KMS-11 (cell line): ENCODE data around the gene DIAPH2.

Source experiments
- H2AFZ ChIP-seq: fragments of 200-600 bp; sonication (generic); 2 replicates; pipeline ENCODE4 v1.6.1; 2016; ENCODE audit warnings: antibody characterized with exemption, mixed run types, low read depth
- H3K27ac ChIP-seq: fragments of 200-600 bp; sonication (generic); 2 replicates; pipeline ENCODE4 v1.6.1; 2016; ENCODE audit warnings: mild to moderate bottlenecking, mixed run types
- H3K27me3 ChIP-seq: fragments of 200-600 bp; sonication (generic); 2 replicates; pipeline ENCODE4 v1.6.1; 2017; ENCODE audit warnings: mild to moderate bottlenecking, low read depth, mixed run types, moderate library complexity; ENCODE audit not compliant: insufficient read depth
- H3K36me3 ChIP-seq: fragments of 200-600 bp; sonication (generic); 2 replicates; pipeline ENCODE4 v1.6.1; 2017; ENCODE audit warnings: mild to moderate bottlenecking, mixed run types; ENCODE audit not compliant: insufficient read depth
- H3K4me1 ChIP-seq: fragments of 200-600 bp; sonication (generic); 2 replicates; pipeline ENCODE4 v1.6.1; 2016; ENCODE audit warnings: mild to moderate bottlenecking, low read depth, mixed run types; ENCODE audit not compliant: poor library complexity, severe bottlenecking
- H3K4me2 ChIP-seq: fragments of 200-600 bp; sonication (generic); 2 replicates; pipeline ENCODE4 v1.7.0; 2016; ENCODE audit warnings: mild to moderate bottlenecking, mixed run types
- H3K4me3 ChIP-seq: fragments of 200-600 bp; sonication (generic); IDR thresholded peaks from 2 replicates; pipeline ENCODE4 v1.6.1; 2017; ENCODE audit warnings: low read depth, low read length, mixed read lengths; ENCODE audit not compliant: insufficient read depth
- H3K79me2 ChIP-seq: fragments of 200-600 bp; sonication (generic); 2 replicates; pipeline ENCODE4 v1.6.1; 2016; ENCODE audit warnings: low read depth, mixed run types; ENCODE audit not compliant: insufficient read depth
- H3K9ac ChIP-seq: fragments of 200-600 bp; sonication (generic); 2 replicates; pipeline ENCODE4 v1.6.1; 2016; ENCODE audit warnings: mild to moderate bottlenecking, mixed run types
- H4K20me1 ChIP-seq: fragments of 200-600 bp; sonication (generic); 2 replicates; pipeline ENCODE4 v1.6.1; 2016; ENCODE audit warnings: mild to moderate bottlenecking, mixed run types; ENCODE audit not compliant: insufficient read depth
- TF ChIP-seq, protein P1 (sequence below): fragments of 200-600 bp; sonication (generic); conservative IDR thresholded peaks from 2 replicates; pipeline ENCODE4 v1.6.1; 2017; ENCODE audit warnings: low read depth, mild to moderate bottlenecking, antibody characterized with exemption, low read length, moderate library complexity, mixed read lengths

DIAPH2 gene

DNA sequence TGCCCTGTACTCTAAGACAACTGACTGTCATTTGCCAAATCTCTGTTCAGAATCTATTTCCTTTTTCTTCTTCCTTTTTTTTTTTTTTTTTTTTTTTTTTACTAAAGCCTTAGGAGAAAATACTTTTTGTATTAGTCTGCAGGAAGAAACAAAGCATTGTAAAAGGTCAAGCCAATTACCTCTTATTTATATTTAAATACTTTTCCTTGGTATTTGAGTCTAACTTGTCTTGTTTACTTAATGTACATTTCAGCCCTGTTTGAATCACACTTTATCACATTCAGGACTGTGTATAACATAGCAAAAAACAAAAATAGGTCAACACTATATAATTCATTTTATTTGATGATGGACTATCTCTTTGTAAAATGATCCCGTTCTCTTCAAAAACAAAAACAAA is 461.3 kb downstream of the DIAPH2 start:
- Histone ChIP-seq H4K20me1 (no peaks in the 10 kb centered on the region), H3K4me1 (no peaks in the 10 kb centered on the region), H3K79me2 (no peaks in the 10 kb centered on the region), H3K36me3 (no peaks in the 10 kb centered on the region), H3K9ac (no peak overlapping the region), H3K4me3 (no peak overlapping the region), H3K27ac (no peak overlapping the region), H3K4me2 (no peak overlapping the region), H2AFZ (no peak overlapping the region), H3K27me3 (no peaks in the 10 kb centered on the region)
- TF ChIP-seq, protein P1, sequence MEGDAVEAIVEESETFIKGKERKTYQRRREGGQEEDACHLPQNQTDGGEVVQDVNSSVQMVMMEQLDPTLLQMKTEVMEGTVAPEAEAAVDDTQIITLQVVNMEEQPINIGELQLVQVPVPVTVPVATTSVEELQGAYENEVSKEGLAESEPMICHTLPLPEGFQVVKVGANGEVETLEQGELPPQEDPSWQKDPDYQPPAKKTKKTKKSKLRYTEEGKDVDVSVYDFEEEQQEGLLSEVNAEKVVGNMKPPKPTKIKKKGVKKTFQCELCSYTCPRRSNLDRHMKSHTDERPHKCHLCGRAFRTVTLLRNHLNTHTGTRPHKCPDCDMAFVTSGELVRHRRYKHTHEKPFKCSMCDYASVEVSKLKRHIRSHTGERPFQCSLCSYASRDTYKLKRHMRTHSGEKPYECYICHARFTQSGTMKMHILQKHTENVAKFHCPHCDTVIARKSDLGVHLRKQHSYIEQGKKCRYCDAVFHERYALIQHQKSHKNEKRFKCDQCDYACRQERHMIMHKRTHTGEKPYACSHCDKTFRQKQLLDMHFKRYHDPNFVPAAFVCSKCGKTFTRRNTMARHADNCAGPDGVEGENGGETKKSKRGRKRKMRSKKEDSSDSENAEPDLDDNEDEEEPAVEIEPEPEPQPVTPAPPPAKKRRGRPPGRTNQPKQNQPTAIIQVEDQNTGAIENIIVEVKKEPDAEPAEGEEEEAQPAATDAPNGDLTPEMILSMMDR, result no peak

DNA sequence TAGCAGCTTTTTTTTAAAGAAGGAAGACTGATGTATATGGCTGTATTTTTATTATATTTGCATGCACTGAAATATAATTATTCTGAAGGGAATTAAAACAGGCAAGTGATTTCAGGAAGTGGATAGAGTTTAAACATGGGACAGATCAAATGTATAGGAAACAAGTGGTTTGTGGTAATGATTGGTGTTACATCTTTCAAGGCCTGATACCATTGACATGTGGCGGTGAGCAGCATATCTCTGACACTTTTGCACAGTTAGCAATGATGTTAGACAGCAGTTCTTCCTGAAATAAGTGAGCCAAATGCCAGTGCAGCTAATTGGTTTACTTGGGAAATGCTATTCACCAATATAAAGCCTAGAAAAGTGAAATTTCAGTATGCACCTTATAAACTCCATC is 471.2 kb downstream of the DIAPH2 start:
- H3K4me1 ChIP-seq, result no peaks in the 10 kb centered on the region
- TF ChIP-seq, protein P1, result no peak
- no peaks in the 10 kb centered on the region for H3K36me3 ChIP-seq
- no peak overlapping the region for H3K4me2 ChIP-seq
- no peaks in the 10 kb centered on the region for H4K20me1 ChIP-seq
- H3K4me3 ChIP-seq, result no peak overlapping the region
- no peak overlapping the region for H3K9ac ChIP-seq
- H3K27me3 ChIP-seq, result no peaks in the 10 kb centered on the region
- no peak overlapping the region for H3K27ac ChIP-seq
- H3K79me2 ChIP-seq, result no peaks in the 10 kb centered on the region
- H2AFZ ChIP-seq, result no peak overlapping the region

DNA sequence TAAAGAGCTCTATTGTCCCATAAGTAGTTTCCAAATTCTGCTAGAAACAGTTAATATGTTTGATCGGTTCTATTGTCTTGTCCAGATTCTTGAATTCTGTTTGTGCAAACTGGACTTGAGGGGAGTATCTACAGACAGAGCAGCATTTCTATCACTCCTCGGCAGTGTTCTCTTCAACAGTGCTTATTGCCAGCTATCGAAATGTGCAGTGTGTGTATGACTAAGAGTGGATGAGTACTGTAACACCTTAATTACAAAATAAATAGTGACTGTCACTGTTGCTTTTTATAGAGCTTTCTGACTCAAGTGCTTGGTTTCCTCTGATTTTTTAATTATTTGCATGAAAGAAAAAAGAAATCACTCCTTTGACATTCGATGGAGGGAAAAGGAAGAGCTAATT is 473.6 kb downstream of the DIAPH2 start:
- no peaks in the 10 kb centered on the region for H3K79me2 ChIP-seq

DNA sequence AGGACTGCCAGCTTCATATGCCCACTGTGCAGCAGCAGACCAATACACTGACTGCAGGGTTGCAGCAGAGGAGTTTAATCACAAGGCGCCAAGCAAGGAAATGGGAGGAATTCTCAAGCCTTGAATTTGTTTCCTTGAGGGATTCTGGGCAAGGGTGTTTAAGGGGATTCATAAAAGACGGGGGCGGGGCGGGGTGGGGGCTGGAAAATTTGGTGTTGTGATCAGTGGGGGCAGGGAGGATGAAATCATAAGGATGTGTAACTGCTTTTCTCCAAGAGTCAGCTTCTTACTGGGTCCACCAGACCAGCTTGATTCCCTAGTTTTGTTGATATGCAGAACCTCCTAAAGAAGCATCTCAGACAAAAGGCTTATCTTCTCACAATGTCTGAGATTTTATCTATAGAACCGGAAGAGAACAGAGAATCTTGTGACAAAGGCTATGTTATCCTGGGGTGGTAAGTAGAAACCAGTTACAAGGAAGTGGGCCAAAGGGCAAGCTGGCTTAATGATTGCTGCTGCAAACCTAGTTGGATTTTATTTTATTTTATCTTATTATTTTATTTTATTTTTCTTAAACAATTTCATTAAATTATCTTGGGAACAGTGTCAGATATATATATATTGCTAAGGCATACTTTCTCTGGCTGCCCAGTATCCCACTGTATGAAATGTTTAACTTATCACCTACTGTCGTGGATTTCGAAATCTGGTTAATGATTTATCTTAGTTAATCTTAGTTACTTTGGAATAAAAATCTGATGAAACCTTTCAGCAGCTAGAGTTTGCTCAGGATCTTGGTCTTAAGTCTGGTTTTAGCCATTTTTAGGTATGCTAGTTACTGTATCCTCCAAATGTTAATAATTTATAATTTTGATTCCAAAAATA is 475.5 kb downstream of the DIAPH2 start:
- Histone ChIP-seq H3K27ac (no peak overlapping the region), H4K20me1 (no peaks in the 10 kb centered on the region), H3K79me2 (no peaks in the 10 kb centered on the region), H3K9ac (no peak overlapping the region), H3K4me3 (no peak overlapping the region), H3K27me3 (no peaks in the 10 kb centered on the region), H2AFZ (no peak overlapping the region), H3K4me2 (no peak overlapping the region), H3K4me1 (no peaks in the 10 kb centered on the region), H3K36me3 (no peaks in the 10 kb centered on the region)
- TF ChIP-seq, protein P1, result no peak

More for the DNA sequence above, 473.6 kb downstream of the DIAPH2 start:
- no peak overlapping the region for H3K4me3 ChIP-seq
- no peak overlapping the region for H3K27ac ChIP-seq
- H3K27me3 ChIP-seq, result no peaks in the 10 kb centered on the region
- no peak overlapping the region for H3K4me2 ChIP-seq
- H4K20me1 ChIP-seq, result no peaks in the 10 kb centered on the region
- no peak overlapping the region for H2AFZ ChIP-seq
- no peak overlapping the region for H3K9ac ChIP-seq
- H3K4me1 ChIP-seq, result no peaks in the 10 kb centered on the region
- H3K36me3 ChIP-seq, result no peaks in the 10 kb centered on the region
- TF ChIP-seq, protein P1, result no peak
